H1 (cell line): Measurements from ENCODE around the gene EPB41L2. TPM values are rescaled to one million over a fixed set of nuclear protein-coding genes. Genes with fewer than 3 reads are reported as not detected.

Source experiments
- CTCF ChIA-PET: fragments of 300-600 bp; sonication (Branson Sonifier 250); formaldehyde crosslinking; loops from one replicate; lab custom pipeline; 2021; ENCODE audit not compliant: partially characterized antibody; lab: Charles Lee
- POLR2A ChIA-PET: fragments of 300-600 bp; sonication (Branson Sonifier 250); formaldehyde crosslinking; loops from one replicate; lab custom pipeline; 2021; ENCODE audit warnings: inconsistent platforms; ENCODE audit not compliant: partially characterized antibody; lab: Charles Lee
- DNase-seq, 2 experiments: peaks; one replicate each; pipeline versions ENCODE4 v3.0.0 to v3.0.0-alpha.2; 2010 to 2022; ENCODE audit warnings: low spot score in 2 of 2, low read depth in 1 of 2, mixed read lengths in 1 of 2
- FAIRE-seq: peaks from 2 replicates; lab custom pipeline; 2011; peaks lifted over from hg19 to GRCh38; lab: Jason Lieb, UNC
- H2AFZ ChIP-seq: 2 replicates; pipeline ENCODE4 v1.8.1; 2012; ENCODE audit warnings: low read length, inconsistent platforms
- H2AK5ac ChIP-seq: 2 replicates; pipeline ENCODE4 v1.6.1; 2013; ENCODE audit warnings: low read depth, low read length
- H2BK120ac ChIP-seq: replicated peaks from 2 replicates; pipeline ENCODE3; 2013; ENCODE audit warnings: low read depth, low read length, inconsistent platforms
- H2BK12ac ChIP-seq: 2 replicates; pipeline ENCODE4 v1.6.1; 2013; ENCODE audit warnings: low read depth, low read length
- H2BK15ac ChIP-seq: 2 replicates; pipeline ENCODE4 v1.6.1; 2013; ENCODE audit warnings: low read length
- H2BK20ac ChIP-seq: 2 replicates; pipeline ENCODE4 v1.6.1; 2013; ENCODE audit warnings: low read length
- H2BK5ac ChIP-seq: 2 replicates; pipeline ENCODE4 v1.6.1; 2013; ENCODE audit warnings: low read depth, low read length
- H3K14ac ChIP-seq: 2 replicates; pipeline ENCODE4 v1.6.1; 2013; ENCODE audit warnings: inconsistent platforms; ENCODE audit not compliant: insufficient read length
- H3K18ac ChIP-seq: 2 replicates; pipeline ENCODE4 v1.6.1; 2013; ENCODE audit warnings: low read length; ENCODE audit errors: extremely low read depth
- H3K23ac ChIP-seq: 2 replicates; pipeline ENCODE4 v1.6.1; 2013; ENCODE audit warnings: inconsistent platforms; ENCODE audit not compliant: insufficient read length
- H3K23me2 ChIP-seq: 2 replicates; pipeline ENCODE4 v1.6.1; 2013; ENCODE audit warnings: low read depth, low read length
- H3K27ac ChIP-seq: 2 replicates; pipeline ENCODE4 v1.6.1; 2011; ENCODE audit warnings: low read depth, low read length, inconsistent platforms
- H3K27me3 ChIP-seq, 4 experiments: replicated peaks in 1 of 4; 1 replicate in 1 of 4; 2 replicates in 3 of 4; pipeline versions ENCODE4 v1.6.1 to v1.8.1; 2011 to 2013; ENCODE audit warnings: low read length in 3 of 4, mild to moderate bottlenecking in 3 of 4, inconsistent platforms in 2 of 4, mixed read lengths in 2 of 4, moderate library complexity in 1 of 4; ENCODE audit not compliant: control insufficient read depth in 3 of 4, insufficient read depth in 3 of 4; ENCODE audit errors: extremely low read depth in 1 of 4
- H3K36me3 ChIP-seq, 4 experiments: 2 replicates each; pipeline versions ENCODE4 v1.6.1 to v1.8.1; 2011 to 2013; ENCODE audit warnings: mild to moderate bottlenecking in 4 of 4, low read length in 3 of 4, moderate library complexity in 2 of 4, control low read depth in 1 of 4, inconsistent platforms in 1 of 4; ENCODE audit not compliant: insufficient read depth in 4 of 4, control insufficient read depth in 2 of 4
- H3K4ac ChIP-seq: replicated peaks from 2 replicates; pipeline ENCODE3; 2013; ENCODE audit warnings: low read length, low read depth, mixed read lengths, inconsistent platforms; ENCODE audit not compliant: insufficient read length
- H3K4me1 ChIP-seq, 4 experiments: replicated peaks in 1 of 4; 1 replicate in 1 of 4; 2 replicates in 3 of 4; pipeline versions ENCODE4 v1.6.1 to v1.8.1; 2011 to 2013; ENCODE audit warnings: low read length in 3 of 4, inconsistent platforms in 2 of 4, mixed read lengths in 1 of 4; ENCODE audit not compliant: insufficient read depth in 4 of 4, control insufficient read depth in 3 of 4
- H3K4me2 ChIP-seq, 2 experiments: 2 replicates each; pipeline versions ENCODE4 v1.6.1 to v1.8.1; 2011 to 2013; ENCODE audit warnings: low read depth in 2 of 2, low read length in 2 of 2, control low read depth in 1 of 2, inconsistent platforms in 1 of 2, mild to moderate bottlenecking in 1 of 2; ENCODE audit not compliant: insufficient read depth in 1 of 2
- H3K4me3 ChIP-seq, 4 experiments: fragments of 200-600, 300-600 bp in 1 of 4; sonication (generic), shearing (Covaris generic), sonication (Bioruptor Twin) in 1 of 4; 2 replicates each; pipeline versions ENCODE4 v1.5.1 to v1.8.1; 2011 to 2016; ENCODE audit warnings: low read length in 4 of 4, low read depth in 3 of 4, control low read depth in 2 of 4, inconsistent platforms in 2 of 4, mild to moderate bottlenecking in 2 of 4, mixed read lengths in 1 of 4, moderate library complexity in 1 of 4; ENCODE audit not compliant: insufficient read depth in 2 of 4; ENCODE audit errors: extremely low read depth in 1 of 4
- H3K56ac ChIP-seq: replicated peaks from 2 replicates; pipeline ENCODE3; 2013; ENCODE audit warnings: low read depth, mild to moderate bottlenecking, mixed read lengths, low read length, inconsistent platforms; ENCODE audit not compliant: insufficient read length
- H3K79me1 ChIP-seq: 2 replicates; pipeline ENCODE4 v1.6.1; 2013; ENCODE audit warnings: low read depth, low read length, control low read depth
- H3K79me2 ChIP-seq, 2 experiments: 2 replicates each; pipeline versions ENCODE4 v1.6.1 to v1.8.1; 2012 to 2013; ENCODE audit warnings: low read length in 2 of 2, mild to moderate bottlenecking in 2 of 2, inconsistent platforms in 1 of 2; ENCODE audit not compliant: insufficient read depth in 2 of 2, control insufficient read depth in 1 of 2
- H3K9ac ChIP-seq, 4 experiments: replicated peaks in 1 of 4; 1 replicate in 1 of 4; 2 replicates in 3 of 4; pipeline versions ENCODE4 v1.6.1 to v1.8.1; 2011 to 2013; ENCODE audit warnings: low read depth in 3 of 4, low read length in 3 of 4, control low read depth in 2 of 4, mild to moderate bottlenecking in 2 of 4, moderate library complexity in 2 of 4, inconsistent platforms in 1 of 4; ENCODE audit errors: extremely low read depth in 1 of 4
- H3K9me3 ChIP-seq, 2 experiments: 2 replicates each; pipeline versions ENCODE4 v1.6.1 to v1.8.1; 2012 to 2013; ENCODE audit warnings: mild to moderate bottlenecking in 2 of 2, moderate library complexity in 2 of 2, control low read depth in 1 of 2, inconsistent platforms in 1 of 2, low read depth in 1 of 2, low read length in 1 of 2, mixed read lengths in 1 of 2; ENCODE audit not compliant: insufficient read depth in 2 of 2
- H4K20me1 ChIP-seq, 2 experiments: replicated peaks in 1 of 2; 2 replicates each; pipeline versions ENCODE3 to v1.8.1; 2011 to 2013; ENCODE audit warnings: inconsistent platforms in 2 of 2, low read length in 2 of 2, mild to moderate bottlenecking in 1 of 2; ENCODE audit not compliant: insufficient read depth in 2 of 2, control insufficient read depth in 1 of 2
- H4K5ac ChIP-seq: 2 replicates; pipeline ENCODE4 v1.6.1; 2013; ENCODE audit warnings: low read length, low read depth, mixed read lengths, inconsistent platforms; ENCODE audit not compliant: insufficient read length
- H4K8ac ChIP-seq: 2 replicates; pipeline ENCODE4 v1.8.0; 2013; ENCODE audit warnings: mild to moderate bottlenecking, moderate library complexity, low read length, inconsistent platforms; ENCODE audit not compliant: insufficient read depth; ENCODE audit errors: extremely low read depth
- H4K91ac ChIP-seq: replicated peaks from 2 replicates; pipeline ENCODE3; 2013; ENCODE audit warnings: low read length, mixed read lengths, inconsistent platforms; ENCODE audit not compliant: insufficient read length
- CHD1 ChIP-seq: IDR thresholded peaks from 2 replicates; pipeline ENCODE4 v1.6.1; 2012; ENCODE audit warnings: low read depth, low read length, improper control_type of control experiment
- CHD2 ChIP-seq: IDR thresholded peaks from 2 replicates; pipeline ENCODE4 v1.6.1; 2012; ENCODE audit warnings: low read length, improper control_type of control experiment
- E2F6 ChIP-seq: IDR thresholded peaks from 2 replicates; pipeline ENCODE4 v1.6.1; 2012; ENCODE audit warnings: inconsistent platforms
- GABPA ChIP-seq: IDR thresholded peaks from 2 replicates; pipeline ENCODE4 v1.6.1; 2011; ENCODE audit warnings: mild to moderate bottlenecking, low read length, moderate library complexity, borderline replicate concordance; ENCODE audit not compliant: insufficient read depth
- HDAC6 ChIP-seq: IDR thresholded peaks from one replicate; pipeline ENCODE4 v1.7.1; 2012; ENCODE audit warnings: low read depth, mild to moderate bottlenecking, inconsistent platforms, low read length, moderate library complexity
- KDM5A ChIP-seq: fragments of 200-600 bp; IDR thresholded peaks from 2 replicates; pipeline ENCODE4 v1.7.1; 2012; ENCODE audit warnings: mild to moderate bottlenecking, low read length, inconsistent platforms, mixed read lengths
- RAD21 ChIP-seq, 2 experiments: IDR thresholded peaks in 1 of 2; conservative IDR thresholded peaks in 1 of 2; 2 replicates each; pipeline ENCODE4 v1.6.1; 2011; ENCODE audit warnings: low read depth in 2 of 2, low read length in 2 of 2, improper control_type of control experiment in 1 of 2, inconsistent platforms in 1 of 2, mild to moderate bottlenecking in 1 of 2, moderate library complexity in 1 of 2
- RNF2 ChIP-seq: fragments of 200-900, 300-1000 bp; sonication (generic); IDR thresholded peaks from 2 replicates; pipeline ENCODE4 v1.7.1; 2016; ENCODE audit warnings: borderline replicate concordance, low read depth, mild to moderate bottlenecking, antibody characterized with exemption, low read length; ENCODE audit not compliant: poor library complexity, severe bottlenecking; ENCODE audit errors: missing control alignments
- SIRT6 ChIP-seq: IDR thresholded peaks from one replicate; pipeline ENCODE4 v1.7.1; 2012; ENCODE audit warnings: low read length, inconsistent platforms
- SP4 ChIP-seq: IDR thresholded peaks from 2 replicates; pipeline ENCODE4 v1.6.1; 2012; ENCODE audit warnings: low read length, inconsistent platforms
- USF2 ChIP-seq: IDR thresholded peaks from 2 replicates; pipeline ENCODE4 v1.6.1; 2011; ENCODE audit warnings: low read length, improper control_type of control experiment
- WGBS, 2 experiments: shearing (Covaris generic) in 1 of 2; methylation state at CpG; one replicate each; pipeline versions ENCODE4 v1.1.6 to v1.1.7; 2013 to 2015; ENCODE audit warnings: low lambda C conversion rate in 2 of 2, mixed read lengths in 2 of 2, inconsistent platforms in 1 of 2, low coverage in 1 of 2, missing lambda C conversion rate in 1 of 2; ENCODE audit not compliant: insufficient replicate concordance in 2 of 2, insufficient coverage in 1 of 2, insufficient read length in 1 of 2; ENCODE audit errors: extremely low coverage in 1 of 2, missing lambda C conversion rate in 1 of 2; 5-methylcytosine and 5-hydroxymethylcytosine counted together
- polyA plus RNA-seq, 7 experiments: library from polyadenylated mRNA; depleted of rRNA in 3 of 7; stranded (reverse) in 5 of 7; unstranded in 2 of 7; fragments of >200 nt in 5 of 7; fragments of 200-250 nt in 2 of 7; gene quantifications; 1 replicate in 5 of 7; 2 replicates in 1 of 7; 4 replicates in 1 of 7; pipeline versions ENCODE4 v1.2.1 to v1.2.3, GENCODE V29; 2011 to 2013; ENCODE audit warnings: missing spikeins in 2 of 7, mixed read lengths in 2 of 7
- total RNA-seq: library from RNA; stranded (reverse); fragmentation: NEBNext Ultra II Directional; extraction: Animal tissue kit (Norgen Biotek cat#: 25700); gene quantifications from 2 replicates; pipeline ENCODE4 v1.2.1, GENCODE V29; 2021

The EPB41L2 gene
- total and polyA plus RNA-seq, 2 of the 8 experiments (the other 6 are each of a cell fraction or from before 2014, with no cell fraction given), result 22.5 to 123 TPM

GRCh38 chr6:130913120-130913519 lies 149.9 kb downstream of the EPB41L2 start:
- POLR2A ChIA-PET, result interaction anchor here (0.7 kb wide), 1 partner anchor 250 kb away, joined by 3 read pairs; no protein-coding TSS in a partner anchor
- no peak overlapping the region for H2BK5ac ChIP-seq

More at GRCh38 chr6:130913120-130913519, 149.9 kb downstream of the EPB41L2 start:
- peaks cover 0 to 7% (median 0%) of the 10 kb centered on the region in 4 experiments; a peak in 1 of 8 replicates for H3K36me3 ChIP-seq
- H3K4me3 ChIP-seq, result no peak overlapping the region
- H2BK12ac ChIP-seq, result no peak overlapping the region
- no peak overlapping the region for H3K27ac ChIP-seq
- H3K79me2 ChIP-seq, result peaks cover 0 to 3% of the 10 kb centered on the region in 2 experiments; a peak in 1 of 4 replicates
- no peak overlapping the region for H3K9ac ChIP-seq
- H3K9me3 ChIP-seq, result 0 out of 4 replicates have a peak, but pooled peaks cover 0 to 3% of the 10 kb centered on the region in 2 experiments
- no peak overlapping the region for H2AFZ ChIP-seq
- DNase-seq, result no peak
- H2AK5ac ChIP-seq, result no peak overlapping the region
- no peaks in the 10 kb centered on the region for H4K20me1 ChIP-seq
- peaks cover 5% of the 10 kb centered on the region; the same call in 1 of the 2 replicates for H3K79me1 ChIP-seq
- no peak overlapping the region for H3K4me2 ChIP-seq
- TF ChIP-seq SP4, result no peak
- TF ChIP-seq CHD1, result no peak
- TF ChIP-seq E2F6, result no peak
- no peak for TF ChIP-seq USF2
- TF ChIP-seq SIRT6, result no peak
- TF ChIP-seq RNF2, result no peak
- TF ChIP-seq GABPA, result no peak
- TF ChIP-seq RAD21 (IDR thresholded peaks at IDR 0.05 in 1 of 2, conservative IDR thresholded peaks at IDR 0.05 in 1 of 2; ENCODE audit: low read depth in 2 of 2, low read length in 2 of 2), result no peak
- TF ChIP-seq KDM5A, result no peak
- no peak for TF ChIP-seq CHD2
- TF ChIP-seq HDAC6, result no peak
- TF ChIP-seq, all 59 proteins: peak for 0
- H4K8ac ChIP-seq, result no peak overlapping the region
- no peak overlapping the region for H4K5ac ChIP-seq
- H2BK20ac ChIP-seq, result no peak overlapping the region
- no peak for FAIRE-seq
- H3K23ac ChIP-seq, result no peak overlapping the region
- no peak overlapping the region for H2BK15ac ChIP-seq
- CTCF ChIA-PET, result interaction anchor here (1.0 to 1.2 kb wide), 2 partner anchors 8 to 654 kb away, joined by 3 read pairs; no protein-coding TSS in a partner anchor
- no peaks in the 10 kb centered on the region for H3K23me2 ChIP-seq
- 89% methylated on average over 4 of the region's 4 CpGs; no CpG with 5 or more reads in 1 of the 2 experiments for WGBS, 2 experiments
- no peak overlapping the region for H2BK120ac ChIP-seq
- no peak overlapping the region for H4K91ac ChIP-seq
- no peak overlapping the region for H3K14ac ChIP-seq
- no peak overlapping the region for H3K56ac ChIP-seq
- H3K27me3 ChIP-seq, result no peaks in the 10 kb centered on the region
- H3K4ac ChIP-seq, result no peak overlapping the region
- H3K4me1 ChIP-seq, result peaks cover 0 to 3% (median 0%) of the 10 kb centered on the region in 4 experiments; a peak in 1 of 7 replicates
- no peak overlapping the region for H3K18ac ChIP-seq
